NCI-H2029 (cell line): ENCODE results near the gene SLC49A3.
"Not testable (repeated sequence)": the region's sequence is repeated elsewhere in the genome, so short reads cannot be mapped to it uniquely, and the experiment has no call there.

Experiments
- DNase-seq: peaks from one replicate; lab custom pipeline; 2025; lab: John Stamatoyannopoulos, UW

SLC49A3 gene

DNA sequence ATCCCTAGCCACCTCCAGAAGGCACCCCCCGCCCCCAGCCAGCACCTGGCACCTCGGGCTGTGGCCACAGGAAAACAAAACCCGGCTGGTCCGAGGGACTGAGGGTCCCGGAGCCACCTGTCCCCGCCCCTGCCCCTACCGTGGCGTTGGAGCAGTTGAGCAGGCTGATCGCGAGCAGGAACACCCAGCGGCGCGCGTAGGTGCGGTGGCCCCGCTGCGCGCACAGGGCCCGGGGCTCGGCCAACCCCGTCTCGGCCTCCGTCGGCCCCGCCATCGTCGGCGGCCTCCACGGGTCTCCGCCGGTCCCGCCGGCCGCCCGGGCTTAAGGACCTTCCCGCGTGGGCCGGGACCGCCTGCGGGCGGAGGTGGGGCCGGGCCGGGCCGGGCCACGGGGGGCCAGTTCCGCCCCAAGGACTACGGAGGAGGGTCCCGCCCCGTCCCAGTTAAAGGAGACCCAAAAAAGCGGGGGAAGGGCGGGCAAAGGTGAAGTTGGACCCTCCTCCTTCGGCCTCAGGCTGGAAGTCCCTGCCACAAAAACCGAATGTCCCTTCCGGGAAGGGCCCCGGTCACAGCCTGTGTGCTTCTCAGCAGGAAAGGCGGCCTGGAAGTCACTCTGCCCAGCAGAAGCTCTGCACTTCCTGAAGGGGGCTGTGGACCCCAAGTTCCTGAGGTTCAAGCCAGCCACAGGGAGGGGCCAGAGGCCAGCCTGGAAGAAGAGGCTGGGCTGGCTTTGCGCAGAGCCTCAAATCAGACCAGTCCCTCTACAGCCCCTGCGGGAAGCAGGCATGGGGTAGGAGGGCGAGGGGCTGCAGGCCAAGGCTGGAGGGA, at the start of gene SLC49A3:
TSS of gene SLC49A3 (minus strand) at position 298 of the 828 bp plus-strand sequence. CDS start at position 274, 24 bp downstream.
- no peak for DNase-seq

DNA sequence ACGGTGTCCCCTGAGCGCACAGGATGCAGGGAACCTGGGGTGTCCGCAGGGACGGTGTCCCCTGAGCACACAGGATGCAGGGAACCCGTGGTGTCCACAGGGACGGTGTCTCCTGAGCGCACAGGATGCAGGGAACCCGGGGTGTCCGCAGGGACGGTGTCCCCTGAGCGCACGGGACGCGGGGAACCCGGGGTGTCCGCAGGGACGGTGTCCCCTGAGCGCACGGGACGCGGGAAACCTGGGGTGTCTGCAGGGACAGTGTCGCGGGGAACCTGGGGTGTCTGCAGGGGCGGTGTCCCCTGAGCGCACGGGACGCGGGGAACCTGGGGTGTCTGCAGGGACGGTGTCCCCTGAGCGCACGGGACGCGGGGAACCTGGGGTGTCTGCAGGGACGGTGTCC, 47.6 kb upstream of the SLC49A3 start:
- DNase-seq: not testable (repeated sequence)

DNA sequence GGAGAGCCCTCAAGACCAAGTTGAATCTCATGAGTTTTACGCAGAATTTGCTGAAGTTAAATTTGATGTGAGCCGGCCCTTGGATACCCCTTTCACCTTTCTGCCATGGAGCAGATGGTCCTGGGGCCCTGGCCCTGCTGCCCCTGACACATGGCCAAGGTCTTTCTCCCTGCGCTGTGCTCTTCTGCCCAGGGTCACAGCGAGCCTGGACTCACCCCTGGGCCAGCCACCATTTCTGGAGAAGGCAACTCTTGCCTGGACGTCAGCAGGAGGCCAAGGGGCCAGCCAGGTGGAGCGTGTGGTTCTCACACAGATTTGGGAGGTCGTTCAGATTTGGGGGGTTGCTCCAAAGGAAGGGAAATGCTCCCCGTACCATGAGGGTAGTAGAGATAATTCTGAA, 46.6 kb upstream of the SLC49A3 start:
- DNase-seq: no peak

DNA sequence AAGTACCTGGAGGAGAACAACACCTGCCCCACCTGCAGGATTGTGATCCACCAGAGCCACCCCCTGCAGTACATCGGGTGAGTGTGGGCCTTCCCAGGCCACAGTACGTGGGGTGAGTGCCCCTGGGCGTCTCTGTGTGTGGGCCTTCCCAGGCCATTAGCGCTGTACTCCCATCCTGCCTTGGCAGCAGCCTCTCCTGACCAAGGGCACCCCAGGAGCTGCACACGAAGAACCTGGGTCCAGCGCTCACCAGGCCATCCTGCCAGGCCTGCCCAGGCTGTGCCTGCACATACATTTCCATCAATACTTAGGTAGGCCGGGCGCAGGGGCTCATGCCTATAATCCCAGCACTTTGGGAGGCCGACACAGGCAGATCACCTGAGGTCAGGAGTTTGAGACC, 46.0 kb upstream of the SLC49A3 start:
- DNase-seq: no peak

DNA sequence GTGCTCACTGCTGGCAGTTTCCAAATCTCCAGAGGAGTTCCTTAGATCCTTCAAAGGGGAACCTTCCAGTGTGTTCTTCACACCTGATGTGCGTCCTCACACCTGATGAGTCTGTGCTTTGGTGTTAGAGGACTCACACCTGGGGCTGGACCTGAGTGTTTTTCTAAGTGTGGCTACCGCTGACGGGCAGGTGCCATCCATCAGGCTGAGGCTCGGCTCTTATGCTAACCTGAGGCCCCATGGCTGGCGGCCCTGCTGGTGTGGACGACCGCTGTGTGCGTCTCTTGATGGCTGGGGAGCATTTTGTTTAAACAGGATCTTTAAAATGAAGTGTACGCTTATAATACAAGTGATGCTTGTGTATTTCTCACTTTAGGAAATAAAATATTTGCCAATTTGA, 45.1 kb upstream of the SLC49A3 start:
- no peak for DNase-seq

DNA sequence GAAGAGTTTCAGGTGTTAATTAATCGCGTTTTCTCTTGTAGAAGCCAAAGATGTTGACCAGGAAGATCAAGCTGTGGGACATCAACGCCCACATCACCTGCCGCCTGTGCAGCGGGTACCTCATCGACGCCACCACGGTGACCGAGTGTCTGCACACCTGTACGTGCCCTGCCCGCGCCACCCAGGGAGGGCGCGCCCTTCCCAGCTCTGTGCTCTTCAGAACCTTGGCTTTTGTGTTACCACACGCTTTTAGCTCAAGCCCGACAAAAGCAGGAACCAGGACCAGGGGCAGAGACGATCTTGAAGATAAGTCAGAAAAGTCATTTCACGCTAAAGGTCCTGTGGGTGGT, 44.7 kb upstream of the SLC49A3 start:
- no peak for DNase-seq

DNA sequence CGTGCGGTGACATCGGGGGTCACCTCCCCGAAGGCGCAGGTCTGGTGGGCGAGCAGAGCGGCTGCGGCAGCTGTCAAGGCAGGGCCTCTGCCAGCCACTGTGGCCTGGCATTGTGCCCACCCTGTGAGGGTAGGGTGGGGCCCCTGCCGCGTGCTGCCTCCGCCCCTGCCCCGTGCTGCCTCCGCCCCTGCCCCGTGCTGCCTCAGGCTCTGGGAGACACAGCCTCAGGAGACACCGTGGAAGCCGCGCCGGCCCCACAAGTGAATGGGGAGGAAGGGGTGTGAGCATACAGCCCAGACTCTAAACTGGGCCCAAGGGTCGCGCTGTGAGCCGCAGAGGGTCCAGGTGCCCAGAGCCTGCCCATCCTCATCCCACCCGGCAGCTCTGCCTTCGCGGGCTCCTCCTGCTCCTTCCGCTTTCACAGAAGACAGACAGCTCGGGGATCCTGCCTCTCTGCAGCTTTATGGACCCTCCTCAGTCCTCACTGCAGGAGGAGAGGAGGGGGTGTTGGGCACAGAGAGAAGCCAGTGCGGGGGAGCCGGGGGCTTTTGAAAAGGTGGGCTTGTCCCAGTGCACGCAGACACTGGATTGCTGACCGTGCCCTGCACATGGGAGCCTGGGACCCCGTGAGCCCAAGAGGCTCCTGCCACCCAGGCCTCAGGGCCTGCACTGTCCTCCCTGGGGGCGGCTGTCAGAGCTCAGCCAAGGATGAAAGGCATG, 44.1 kb upstream of the SLC49A3 start:
- no peak for DNase-seq

DNA sequence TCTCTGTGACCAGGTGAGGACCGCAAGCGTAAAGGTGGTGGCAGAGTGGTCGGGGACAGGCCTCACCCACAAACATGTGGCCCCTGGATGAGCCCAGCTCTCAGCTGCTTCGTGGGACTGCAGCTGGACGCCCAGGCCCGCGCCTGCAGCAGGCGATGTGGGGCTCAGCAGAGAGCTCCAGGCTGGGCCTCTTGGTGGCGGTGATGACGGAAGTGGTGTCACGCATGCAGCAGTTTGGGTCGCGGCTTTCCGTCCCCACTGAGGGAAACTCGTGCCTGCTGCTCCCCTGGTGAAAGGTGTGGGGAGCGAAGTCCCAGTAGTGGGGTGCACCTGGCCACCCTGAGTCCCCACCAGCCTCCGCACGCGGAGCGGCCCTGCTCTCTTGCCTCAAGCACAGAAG, 43.5 kb upstream of the SLC49A3 start:
- no peak for DNase-seq

DNA sequence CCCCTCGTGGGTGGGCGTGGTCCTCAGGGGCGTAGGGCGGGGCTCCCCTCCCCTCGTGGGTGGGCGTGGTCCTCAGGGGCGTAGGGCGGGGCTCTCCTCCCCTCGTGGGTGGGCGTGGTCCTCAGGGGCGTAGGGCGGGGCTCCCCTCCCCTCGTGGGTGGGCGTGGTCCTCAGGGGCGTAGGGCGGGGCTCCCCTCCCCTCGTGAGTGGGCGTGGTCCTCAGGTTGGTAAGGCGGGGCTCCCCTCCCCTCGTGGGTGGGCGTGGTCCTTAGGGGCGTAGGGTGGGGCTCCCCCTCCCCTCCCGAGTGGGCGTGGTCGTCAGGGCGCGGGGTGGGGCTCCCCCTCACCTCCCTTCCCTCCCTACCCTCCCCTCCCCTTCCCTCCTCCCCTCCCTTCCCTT, 43.0 kb upstream of the SLC49A3 start:
- DNase-seq: not testable (repeated sequence)

DNA sequence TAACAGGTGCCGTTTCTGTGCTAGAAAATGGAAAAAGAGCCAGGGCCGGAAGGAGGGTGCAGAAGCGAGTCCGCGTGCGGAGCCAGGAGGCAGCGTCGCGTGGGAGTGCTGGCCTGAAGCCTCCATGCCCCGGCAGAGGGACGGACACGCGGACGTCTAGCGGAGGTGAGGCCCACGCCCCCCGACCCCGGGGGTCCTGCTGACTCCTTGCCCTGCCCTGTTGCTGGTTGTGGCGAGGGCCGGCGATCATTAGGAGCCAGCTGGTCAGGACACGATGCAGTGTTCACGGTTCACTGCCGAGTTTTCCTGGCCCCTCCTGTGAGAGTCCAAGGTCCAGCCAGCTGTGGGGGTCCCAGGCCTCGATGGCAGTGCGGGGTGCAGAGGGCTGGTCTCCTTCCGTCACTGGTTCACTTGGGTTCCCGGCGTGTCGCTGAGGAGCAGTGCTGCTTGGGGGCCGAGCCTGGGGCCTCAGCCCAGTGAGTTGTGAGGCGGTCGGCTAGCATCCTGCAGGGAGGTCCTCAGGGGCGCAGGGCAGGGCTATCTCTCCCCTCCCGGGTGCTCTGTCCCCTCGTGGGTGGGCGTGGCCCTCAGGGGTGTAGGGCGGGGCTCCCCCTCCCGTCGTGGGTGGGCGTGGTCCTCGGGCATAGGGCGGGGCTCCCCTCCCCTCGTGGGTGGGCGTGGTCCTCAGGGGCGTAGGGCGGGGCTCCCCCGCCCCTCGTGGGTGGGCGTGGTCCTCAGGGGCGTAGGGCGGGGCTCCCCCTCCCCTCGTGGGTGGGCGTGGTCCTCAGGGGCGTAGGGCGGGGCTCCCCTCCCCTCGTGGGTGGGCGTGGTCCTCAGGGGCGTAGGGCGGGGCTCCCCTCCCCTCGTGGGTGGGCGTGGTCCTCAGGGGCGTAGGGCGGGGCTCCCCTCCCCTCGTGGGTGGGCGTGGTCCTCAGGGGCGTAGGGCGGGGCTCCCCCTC, 42.3 kb upstream of the SLC49A3 start:
- not testable (repeated sequence) for DNase-seq

DNA sequence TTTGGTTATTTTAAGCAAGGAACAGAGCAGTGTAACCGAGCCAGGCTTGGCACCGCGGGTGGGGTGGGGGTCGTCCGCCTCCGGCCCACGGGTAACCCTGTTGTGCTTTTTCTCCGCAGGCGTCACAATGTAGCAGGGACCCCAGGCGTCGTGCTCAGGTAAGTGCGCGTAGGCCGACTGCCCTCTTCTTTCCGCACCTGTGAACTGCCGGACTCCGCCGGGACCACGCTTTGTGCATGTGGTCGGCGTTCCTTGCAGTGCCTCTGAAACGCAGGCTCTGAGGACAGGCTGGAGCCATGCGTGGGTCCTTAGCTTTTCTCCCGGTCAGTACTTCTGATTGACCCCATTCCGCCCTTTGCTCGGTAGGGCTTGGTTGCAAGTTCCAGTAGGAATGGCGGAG, 41.6 kb upstream of the SLC49A3 start:
- no peak for DNase-seq

DNA sequence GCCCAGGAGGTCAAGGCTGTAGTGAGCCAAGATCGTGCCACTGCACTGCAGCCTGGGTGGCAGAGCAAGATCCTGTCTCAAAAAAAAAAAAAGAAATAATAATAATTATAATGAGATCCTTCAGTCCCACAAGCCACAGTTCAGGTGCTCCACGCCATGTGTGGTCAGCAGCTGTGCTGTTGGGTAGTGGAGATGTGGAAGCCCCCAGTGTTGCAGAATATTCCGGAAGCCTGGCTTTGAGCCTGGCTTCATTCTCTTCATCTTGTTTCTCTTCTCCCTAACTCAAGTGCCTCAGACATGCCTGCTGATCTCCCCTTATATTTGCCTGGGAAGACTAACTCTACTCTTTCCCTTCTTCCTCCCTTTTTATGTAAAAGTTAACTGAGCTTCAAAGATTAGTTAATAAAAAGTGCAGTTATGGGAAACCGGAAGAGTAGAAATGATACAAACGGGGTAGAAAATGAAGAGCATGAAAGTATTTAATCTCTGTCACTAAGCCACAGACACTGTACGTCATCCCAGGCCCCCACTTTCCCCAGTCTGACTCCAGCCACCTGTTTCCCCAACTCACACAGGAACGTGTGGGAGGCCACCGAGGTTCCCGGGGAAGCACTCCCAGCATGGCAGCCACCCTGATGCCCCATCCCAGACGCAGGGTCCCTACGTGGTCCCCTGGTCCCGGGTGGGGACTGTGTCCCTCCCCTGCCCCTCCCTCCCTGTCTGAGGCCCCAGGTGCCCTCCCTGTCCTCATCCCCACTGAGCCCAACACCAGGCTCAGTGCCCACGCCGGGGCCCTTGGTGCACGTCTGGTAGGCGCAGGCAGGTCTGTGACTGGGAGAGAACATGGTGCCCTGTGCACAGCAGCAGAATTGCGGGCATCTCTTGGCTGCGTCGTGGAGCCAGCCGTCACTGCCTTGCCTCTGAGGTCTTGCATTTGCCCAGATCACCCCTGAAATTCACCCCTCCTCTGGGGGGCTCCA, 40.7 kb upstream of the SLC49A3 start:
- DNase-seq: no peak

DNA sequence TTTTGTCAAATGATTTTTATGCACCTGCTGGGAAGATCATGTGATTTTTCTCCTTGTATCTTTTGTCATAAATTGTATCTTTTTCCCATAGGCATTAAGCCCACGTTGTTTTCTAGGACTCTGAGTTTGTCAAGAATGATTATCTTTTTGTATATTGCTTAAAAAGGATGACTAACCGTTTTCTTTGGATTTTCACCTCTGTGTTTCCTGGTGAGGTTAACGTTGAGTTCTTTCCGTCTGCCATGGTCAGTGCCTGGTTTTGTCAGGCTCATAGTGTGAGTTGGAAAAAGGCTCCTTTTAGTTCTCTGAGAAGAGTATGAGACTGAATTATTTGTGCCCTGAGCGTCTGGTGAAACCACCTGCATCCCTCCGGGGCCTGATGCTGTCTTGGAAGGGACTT, 38.6 kb upstream of the SLC49A3 start:
- no peak for DNase-seq

DNA sequence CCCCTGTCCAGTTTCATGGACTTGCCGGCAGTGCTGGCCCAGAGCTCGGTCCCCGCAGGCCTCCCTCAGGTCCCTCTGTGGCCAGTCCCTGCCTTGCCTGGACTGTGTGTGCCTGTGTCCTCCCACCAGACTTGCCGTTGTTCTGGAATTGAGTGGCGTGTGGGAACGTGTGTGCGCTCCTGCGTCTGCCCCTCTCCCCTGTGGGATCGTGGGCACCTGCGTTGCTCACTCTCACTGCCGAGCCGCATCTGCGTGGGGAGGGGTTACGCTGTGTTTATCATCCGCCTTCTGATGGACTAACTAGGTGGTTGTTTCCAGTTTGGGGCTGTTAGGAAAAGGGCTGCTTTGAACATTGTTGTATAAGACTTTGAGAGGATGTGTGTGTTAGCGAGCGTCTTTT, 37.9 kb upstream of the SLC49A3 start:
- DNase-seq: no peak

DNA sequence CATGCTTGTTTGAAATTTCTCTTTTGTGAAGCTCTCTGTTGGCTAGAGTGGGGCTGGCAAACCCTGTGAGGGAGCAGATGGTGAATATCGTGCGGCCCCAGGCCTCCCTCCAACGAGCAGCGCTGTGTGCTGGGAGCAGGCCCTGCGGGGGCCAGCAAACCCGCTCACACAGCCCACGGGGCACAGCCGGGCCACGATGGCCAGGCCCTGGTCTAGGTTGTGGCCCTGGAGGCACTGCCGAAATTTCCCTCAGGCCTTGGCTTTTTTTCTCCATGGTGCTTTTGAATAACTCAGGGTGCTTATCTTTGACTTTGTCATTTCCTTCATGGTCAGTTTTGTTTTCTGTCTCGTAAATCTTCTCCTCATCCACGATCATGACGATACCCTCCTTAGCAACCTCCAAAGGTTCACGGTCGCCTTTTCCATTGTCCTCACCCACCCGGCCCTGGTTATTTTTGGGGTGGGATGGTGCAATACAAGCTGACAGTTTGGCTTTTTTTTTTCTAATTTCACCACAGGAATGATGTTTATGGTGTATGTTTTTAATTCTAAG, 37.4 kb upstream of the SLC49A3 start:
- no peak for DNase-seq

DNA sequence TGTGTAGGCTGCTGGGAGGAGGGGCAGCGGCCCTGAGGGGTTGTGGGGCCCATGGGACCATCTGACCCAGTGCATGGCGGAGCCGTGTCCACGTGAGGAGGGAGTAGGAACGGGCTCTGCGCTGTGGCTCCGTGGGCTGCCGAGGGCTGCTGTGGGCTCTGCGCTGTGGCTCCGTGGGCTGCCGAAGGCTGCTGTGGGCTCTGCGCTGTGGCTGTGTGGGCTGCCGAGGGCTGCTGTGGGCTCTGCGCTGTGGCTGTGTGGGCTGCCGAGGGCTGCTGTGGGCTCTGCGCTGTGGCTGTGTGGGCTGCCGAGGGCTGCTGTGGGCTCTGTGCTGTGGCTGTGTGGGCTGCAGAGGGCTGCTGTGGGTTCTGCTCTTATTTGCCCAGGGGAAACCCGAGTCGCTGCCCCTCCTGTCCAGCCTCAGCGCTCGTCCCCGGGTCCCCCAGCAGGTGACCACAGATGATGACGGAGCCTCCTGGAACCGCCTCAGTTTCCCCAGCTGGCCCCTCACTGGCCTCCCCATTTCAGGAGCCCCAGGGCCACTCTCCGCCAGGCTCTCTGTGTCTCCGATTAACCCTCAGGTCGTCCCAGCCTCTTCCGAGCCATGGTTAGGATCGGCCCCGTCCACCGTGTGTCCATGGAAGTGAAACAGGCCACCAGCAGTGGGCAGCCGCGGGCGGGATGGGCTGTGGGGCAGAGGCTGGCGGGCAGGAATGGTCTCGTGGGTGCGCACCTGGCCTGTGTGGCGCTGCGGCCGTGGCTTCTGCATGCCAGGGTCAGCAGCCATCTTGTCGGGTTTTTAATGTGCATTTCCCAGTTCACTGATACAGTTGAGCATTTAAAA, 36.7 kb upstream of the SLC49A3 start:
- no peak for DNase-seq

DNA sequence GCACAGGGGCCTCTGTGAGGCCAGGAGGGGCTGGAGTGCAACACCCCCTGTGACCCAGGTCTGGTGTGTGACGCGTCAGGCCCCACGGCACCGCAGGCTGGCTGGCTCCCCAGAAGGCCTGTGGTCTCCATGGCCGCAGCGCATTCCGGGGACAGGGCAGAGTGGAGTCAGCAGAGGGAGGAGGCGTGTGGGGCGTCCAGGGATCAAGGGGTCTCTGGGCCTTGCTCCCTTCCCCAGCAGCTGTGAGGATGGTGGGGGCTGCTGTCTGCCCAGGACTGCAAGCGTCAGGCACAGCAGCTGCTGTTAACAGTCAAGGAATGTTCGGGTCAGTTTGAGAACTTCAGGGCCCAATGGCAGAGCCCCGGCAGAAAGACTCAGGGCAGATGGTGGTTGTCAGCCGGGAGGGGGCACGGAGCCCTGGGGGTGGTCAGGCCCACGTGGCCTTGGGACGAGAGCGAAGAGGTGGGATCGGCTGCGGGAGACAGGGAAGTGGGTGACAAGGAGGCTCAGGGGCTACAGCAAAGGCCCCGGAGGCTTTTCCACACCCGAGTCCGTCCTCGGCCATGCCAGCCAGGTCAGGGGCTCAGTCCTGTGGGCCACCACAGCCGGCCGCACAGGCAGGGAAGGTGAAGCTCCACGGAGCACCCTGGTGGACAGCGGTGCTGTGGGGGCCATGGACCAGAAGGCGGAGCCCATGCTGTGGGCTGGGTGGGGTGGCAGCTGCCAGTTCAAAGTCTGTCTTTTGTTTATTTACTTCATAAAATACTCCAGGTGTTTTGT, 35.0 kb upstream of the SLC49A3 start:
- DNase-seq: no peak

DNA sequence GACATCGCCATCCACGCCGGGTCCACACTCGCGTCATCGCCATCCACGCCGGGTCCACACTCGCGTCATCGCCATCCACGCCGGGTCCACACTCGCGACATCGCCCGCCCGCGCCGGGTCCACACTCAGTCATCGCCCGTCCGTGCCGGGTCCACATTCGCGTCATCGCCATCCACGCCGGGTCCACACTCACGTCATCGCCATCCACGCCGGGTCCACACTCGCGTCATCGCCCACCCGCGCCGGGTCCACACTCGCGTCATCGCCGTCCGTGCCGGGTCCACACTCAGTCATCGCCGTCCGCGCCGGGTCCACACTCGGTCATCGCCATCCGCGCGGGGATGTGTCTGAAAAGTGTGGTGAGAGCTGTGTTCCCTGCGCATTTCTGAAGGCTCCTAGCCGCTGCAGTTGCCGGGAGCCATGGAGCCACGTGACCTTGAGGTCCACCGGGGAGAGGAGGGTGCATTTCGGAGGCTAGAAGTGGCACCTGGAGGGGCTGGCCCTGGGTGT, 34.0 kb upstream of the SLC49A3 start:
- DNase-seq: no peak

DNA sequence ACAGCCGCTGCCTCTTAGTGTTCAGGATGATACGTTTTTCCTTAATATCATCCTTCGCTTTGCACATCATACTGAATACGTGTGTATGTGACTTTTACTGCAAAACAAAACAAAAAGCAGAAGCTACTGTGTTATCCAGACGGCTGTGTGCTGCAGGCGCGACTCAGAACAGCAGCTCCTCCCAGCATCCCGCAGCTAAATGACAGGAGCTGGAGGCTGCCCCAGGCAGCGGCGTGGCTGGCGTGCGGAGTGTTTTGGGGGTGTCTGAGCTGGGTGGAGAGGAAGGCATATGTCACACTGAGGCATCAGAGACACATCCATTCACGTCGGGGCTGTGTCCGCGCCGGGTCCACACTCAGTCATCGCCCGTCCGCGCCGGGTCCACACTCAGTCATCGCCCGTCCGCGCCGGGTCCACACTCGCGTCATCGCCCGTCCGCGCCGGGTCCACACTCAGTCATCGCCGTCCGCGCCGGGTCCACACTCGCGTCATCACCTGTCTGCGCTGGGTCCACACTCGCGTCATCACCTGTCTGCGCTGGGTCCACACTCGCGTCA, 33.3 kb upstream of the SLC49A3 start:
- DNase-seq: no peak
